Measurements from ENCODE around the gene DPH6.
"Not testable (repeated sequence)": the region's sequence is repeated elsewhere in the genome, so short reads cannot be mapped to it uniquely, and the experiment has no call there.

The DPH6 gene

GRCh38 chr15:35351059-35351458 is 194.9 kb downstream of the DPH6 start:
- no peak for TF ChIP-seq CTCF (IDR thresholded peaks at IDR 0.05; ENCODE audit: low read depth, low read length, missing control alignments)
- H3K4me3 ChIP-seq (replicated peaks; ENCODE audit: low read depth, low read length): no peak overlapping the region
- DNase-seq (ENCODE audit: extremely low read depth, low read depth): no peak

- no peak for DNase-seq (ENCODE audit: extremely low read depth, low read depth)
- no peak overlapping the region for H3K4me3 ChIP-seq (replicated peaks; ENCODE audit: low read depth, low read length)
- no peak for TF ChIP-seq CTCF (IDR thresholded peaks at IDR 0.05; ENCODE audit: low read depth, low read length, missing control alignments)
Observed at GRCh38 chr15:35349916-35350315, 196.0 kb downstream of the DPH6 start.

- no peak for TF ChIP-seq CTCF (IDR thresholded peaks at IDR 0.05; ENCODE audit: low read depth, low read length, missing control alignments)
- no peak overlapping the region for H3K4me3 ChIP-seq (replicated peaks; ENCODE audit: low read depth, low read length)
- no peak for DNase-seq (ENCODE audit: extremely low read depth, low read depth)
Observed at GRCh38 chr15:35330916-35331315, 215.0 kb downstream of the DPH6 start.

- no peak for DNase-seq (ENCODE audit: extremely low read depth, low read depth)
- H3K4me3 ChIP-seq (replicated peaks; ENCODE audit: low read depth, low read length): no peak overlapping the region
- TF ChIP-seq CTCF (IDR thresholded peaks at IDR 0.05; ENCODE audit: low read depth, low read length, missing control alignments): no peak
Observed at GRCh38 chr15:35330048-35330695, 215.8 kb downstream of the DPH6 start.

GRCh38 chr15:35329521-35329961 is 216.4 kb downstream of the DPH6 start:
- TF ChIP-seq CTCF (IDR thresholded peaks at IDR 0.05; ENCODE audit: low read depth, low read length, missing control alignments): no peak
- DNase-seq (ENCODE audit: extremely low read depth, low read depth): no peak
- H3K4me3 ChIP-seq (replicated peaks; ENCODE audit: low read depth, low read length): no peak overlapping the region

GRCh38 chr15:35328836-35329235 is 217.1 kb downstream of the DPH6 start:
- not testable (repeated sequence) for DNase-seq (ENCODE audit: extremely low read depth, low read depth); H3K4me3 ChIP-seq (replicated peaks; ENCODE audit: low read depth, low read length)

GRCh38 chr15:35327789-35328188 is 218.2 kb downstream of the DPH6 start:
- DNase-seq (ENCODE audit: extremely low read depth, low read depth): no peak
- no peak for TF ChIP-seq CTCF (IDR thresholded peaks at IDR 0.05; ENCODE audit: low read depth, low read length, missing control alignments)
- no peak overlapping the region for H3K4me3 ChIP-seq (replicated peaks; ENCODE audit: low read depth, low read length)
